ENCODE measurements around the gene PIK3C2G.

PIK3C2G gene

DNA sequence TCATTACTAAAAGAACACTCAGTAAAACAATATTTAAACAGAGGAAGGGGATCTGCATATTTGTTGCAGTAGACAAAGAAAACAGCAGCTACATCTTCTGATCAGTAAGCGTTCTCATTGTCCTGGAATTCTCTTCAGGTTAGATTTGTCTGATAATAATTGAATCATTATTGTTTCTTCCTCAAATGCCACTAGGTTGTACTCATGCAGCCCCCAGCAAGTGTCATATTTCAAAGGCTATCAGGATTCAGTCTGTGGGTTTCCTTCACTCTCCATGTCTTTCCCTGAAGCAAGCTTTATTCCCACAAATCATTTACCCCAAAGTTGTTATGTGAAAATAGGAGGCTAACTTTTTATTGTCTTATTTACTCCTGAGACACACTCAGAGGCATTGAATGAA is 14.7 kb downstream of the PIK3C2G start:
- FAIRE-seq, result no peak

DNA sequence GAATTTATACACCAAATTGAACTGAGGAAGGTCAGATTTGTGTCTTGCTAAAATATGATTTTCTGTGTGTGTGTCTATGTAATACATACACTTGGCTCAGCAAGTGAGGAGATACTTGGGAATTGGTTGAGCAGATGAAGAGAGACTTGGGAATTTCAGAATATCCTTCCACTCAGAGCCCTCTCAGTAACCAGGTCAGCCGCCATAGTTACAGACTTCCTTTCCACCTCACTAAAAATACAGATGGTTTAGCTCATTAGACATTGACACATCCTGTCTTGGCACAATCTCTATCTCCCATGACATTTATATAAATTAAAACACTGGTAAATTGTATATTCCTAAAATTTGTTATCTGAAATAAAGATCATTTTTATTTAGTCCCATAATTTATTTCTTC is 15.9 kb downstream of the PIK3C2G start:
- no peak for FAIRE-seq

DNA sequence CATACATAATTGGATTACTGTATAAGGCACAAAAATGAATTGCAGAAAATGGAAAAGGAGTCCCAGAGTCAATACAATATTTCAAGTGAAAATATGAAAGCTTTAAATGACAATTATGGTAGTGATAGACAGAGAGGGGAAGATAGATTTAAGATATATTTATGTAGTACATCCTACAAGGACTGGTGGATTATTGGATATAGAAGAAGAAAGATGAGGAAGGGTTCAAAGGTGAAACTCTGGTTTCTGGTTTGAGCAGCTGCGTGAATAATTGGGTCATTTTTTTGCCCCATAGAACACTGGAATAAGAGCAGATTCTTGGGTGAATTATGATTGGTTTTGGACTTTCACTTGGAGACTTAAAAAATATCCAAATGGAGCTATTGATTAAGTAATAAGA is 19.4 kb downstream of the PIK3C2G start:
- FAIRE-seq, result no peak

DNA sequence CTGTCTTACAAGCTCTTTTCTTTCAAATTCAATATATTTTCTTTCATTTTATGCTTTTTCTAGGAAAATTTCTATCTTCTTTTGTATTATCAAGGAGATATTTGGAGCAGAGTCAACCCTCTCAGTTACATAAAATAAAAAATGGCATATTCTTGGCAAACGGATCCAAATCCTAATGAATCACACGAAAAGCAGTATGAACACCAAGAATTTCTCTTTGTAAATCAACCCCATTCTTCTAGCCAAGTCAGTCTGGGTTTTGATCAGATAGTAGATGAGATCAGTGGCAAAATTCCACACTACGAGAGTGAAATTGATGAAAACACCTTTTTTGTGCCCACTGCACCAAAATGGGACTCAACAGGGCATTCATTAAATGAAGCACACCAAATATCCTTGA is 20.6 kb downstream of the PIK3C2G start:
- no peak for FAIRE-seq

DNA sequence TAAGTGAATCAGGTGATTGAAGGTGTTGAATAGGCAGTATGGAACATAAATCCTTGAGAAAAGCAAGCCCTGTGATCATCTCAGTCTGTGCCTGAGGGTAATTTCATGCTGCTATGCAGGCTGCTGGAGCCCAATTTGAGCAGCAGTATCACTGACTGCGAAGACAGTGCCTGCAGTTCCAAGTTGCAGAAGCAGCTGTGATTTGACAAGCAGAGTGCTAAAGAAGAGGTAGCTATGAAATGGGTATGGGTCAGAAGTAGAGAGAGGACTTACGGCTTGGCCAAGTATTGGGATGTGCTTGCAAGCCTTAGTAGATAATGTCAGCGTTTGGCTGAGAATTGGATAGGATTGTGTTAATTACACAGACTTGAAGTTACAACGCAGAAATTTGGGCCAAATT is 22.5 kb downstream of the PIK3C2G start:
- no peak for FAIRE-seq

DNA sequence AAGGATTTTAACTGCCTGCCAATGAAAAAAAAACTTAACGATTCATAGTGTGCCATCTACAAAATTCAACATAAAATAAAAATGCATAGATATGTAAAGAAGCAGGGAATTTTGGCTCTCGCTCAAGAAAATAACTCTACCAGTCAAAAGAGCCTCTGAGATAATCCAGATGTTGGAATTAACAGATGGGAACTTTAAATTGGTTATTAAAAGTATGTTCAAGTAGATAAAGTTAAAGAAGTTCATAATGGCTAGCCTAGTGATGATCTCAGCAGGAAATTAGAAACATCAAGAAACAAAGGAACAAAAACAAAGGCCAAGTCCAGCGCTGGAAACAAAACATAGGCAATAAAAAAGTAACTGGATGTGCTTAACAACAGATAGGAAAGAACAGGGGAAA is 23.1 kb downstream of the PIK3C2G start:
- no peak for FAIRE-seq

DNA sequence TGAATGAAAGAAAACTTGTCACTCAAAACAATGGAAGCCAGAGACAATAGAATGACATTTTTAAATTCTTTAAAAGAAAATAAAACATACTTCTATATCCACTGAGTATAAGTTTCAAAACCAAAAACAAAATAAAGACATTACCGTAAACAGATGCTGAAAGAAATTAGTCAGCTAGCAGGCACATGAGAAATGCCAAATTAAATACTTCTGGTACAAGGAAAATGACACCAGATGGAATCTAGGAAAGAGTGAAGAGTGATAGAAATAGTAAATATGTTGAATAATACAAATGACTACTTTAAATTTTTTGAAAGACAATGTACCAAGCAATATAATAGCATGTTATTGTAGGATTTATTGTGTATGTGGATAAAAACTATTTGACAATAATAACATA is 23.8 kb downstream of the PIK3C2G start:
- FAIRE-seq, result peak; percentile 5

DNA sequence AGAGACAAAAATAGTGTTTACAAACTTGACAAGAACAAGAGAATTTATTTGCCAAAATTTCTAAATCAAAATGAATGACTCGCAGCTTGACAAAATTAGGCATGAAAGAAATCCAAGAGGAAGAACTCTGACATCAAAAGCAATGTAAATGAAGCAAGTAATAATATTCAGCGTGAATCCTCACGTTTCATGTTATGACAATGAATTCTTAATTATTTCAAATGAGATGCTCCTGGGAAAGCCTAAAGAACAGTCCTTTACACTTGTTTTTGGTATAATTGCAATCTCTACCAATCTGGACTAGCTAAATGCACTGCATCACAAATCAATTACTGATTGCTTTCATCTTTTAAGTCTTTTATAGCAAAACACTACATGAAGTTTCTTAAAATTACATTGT is 29.1 kb downstream of the PIK3C2G start:
- FAIRE-seq, result no peak

DNA sequence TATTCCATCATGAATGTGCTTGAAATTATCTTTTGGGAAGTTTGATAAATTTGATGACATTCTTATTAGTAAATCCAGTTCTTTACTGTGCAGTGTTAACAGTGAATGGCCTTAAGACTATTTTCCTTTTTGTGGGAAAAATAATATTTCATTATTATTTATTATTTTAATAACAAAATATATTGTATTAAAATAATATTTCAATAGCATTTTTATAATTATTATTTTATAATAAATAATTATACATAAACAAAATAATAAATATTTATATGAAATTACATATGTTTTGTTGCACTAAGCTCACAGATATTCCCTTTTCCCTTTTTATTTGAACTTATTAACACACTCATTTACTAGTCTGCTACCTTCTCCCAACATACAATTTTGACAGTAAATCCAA is 33.6 kb downstream of the PIK3C2G start:
- peak; percentile 33 for FAIRE-seq

DNA sequence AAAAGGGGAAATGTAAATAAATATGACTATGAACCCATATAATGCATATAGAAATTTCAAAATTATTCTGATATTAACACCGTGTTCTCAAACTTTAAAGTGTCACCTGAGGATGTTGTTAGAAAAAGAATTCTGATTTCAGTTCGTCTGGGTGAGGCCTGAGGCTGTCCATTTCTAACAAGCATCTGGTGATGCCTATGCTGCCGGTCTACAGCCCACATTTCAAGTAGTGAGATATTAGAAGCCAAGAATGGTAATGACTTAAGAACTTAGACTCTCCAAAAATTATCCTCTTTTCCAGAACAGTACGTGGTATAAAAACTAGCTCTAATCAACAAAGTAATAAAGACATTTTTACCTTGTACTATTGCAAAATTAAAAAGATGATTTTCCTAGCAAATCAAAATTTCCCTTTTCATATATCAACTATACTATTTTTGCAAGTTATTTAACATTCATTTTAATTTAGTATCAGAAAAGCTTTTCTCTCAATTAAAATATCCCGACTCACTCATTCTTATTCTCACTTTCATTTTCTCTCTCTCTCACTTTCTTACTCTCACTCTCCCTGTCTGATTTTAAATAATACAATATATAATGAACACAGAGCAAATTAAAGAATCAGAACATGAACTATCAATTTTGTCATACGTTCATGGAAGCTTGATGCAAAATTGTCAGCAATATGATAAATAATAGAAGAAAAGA is 35.0 kb downstream of the PIK3C2G start:
- no peak for FAIRE-seq

DNA sequence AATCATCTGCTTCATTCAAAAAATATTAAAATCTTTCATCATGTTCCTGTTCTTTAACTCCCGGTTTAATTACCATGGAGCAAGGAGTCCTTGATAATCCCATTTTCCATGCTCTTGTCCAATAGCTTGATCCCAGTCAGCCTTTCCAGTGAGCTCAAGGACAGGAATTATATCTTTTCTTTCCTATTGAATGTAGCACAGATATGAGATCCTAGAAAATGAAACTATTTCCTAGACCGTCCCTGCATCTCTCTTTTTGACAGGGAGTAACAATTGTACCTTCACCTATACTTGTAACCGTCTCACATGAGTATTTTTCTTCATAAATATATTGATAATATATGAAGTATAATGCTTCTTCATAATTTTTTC is 35.6 kb downstream of the PIK3C2G start:
- FAIRE-seq, result no peak

DNA sequence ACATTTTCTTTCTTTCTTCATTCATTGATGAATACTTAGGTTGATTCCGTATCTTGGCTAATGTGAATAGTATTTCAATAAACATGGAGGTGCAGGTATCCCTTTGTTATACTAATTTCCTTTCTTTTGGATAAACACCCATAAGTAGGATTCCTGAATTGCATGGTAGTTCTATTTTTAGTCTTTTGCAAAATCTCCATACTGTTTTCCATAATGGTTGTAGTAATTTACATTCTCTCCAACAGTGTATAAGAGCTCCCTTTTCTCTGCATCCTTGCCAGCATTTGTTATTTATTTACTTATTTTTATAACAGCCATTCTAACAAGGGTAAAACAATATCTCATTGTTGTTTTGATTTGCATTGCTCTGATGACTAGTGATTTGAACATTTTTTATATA is 36.6 kb downstream of the PIK3C2G start:
- no peak for FAIRE-seq

DNA sequence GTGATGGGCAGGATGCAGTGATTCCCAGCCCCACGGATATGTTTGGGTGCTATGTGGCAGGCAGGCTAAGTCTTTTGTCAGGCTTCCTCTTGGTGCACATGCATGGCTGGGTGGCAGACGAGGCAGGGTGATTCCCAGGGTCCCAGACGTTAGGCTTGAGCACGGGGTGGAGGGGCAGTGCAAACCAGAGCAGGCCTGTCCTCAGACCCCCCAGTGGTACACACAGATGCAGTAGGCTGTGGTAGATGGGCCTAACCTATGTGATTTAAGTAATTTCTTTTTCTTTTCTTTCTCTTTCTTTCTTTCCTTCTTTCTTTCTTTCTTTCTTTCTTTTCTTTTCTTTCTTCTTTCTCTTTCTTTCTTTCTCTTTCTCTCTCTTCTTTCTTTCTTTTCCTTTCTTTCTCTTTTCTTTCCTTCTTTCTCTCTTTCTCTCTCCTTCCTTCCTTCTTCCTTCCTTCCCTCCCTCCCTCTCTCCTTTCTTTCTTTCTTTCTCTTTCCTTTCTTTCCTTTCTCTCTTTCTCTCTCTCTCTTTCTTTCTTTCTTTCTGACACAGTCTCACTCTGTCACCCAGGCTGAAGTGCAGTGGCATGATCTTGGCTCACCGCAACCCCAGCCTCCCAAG is 41.6 kb downstream of the PIK3C2G start:
- no peak for FAIRE-seq

DNA sequence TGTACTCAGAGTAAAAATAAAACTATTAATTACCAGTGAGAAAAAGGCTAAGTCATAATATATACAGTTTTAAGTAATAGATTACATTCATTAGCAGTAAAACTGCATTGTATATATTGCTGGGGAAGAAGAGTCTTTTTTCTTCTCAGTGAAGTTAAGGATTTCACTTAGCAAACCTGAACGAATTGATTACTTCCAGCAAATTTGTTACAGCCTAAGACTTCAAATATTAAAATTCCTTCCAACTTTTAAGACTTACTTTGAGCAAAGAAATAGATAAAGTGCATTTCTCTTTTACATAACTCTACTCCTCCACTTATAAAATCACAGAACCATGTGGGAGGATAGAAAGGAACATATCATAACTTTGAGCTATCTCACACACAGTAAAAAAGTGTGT is 43.3 kb downstream of the PIK3C2G start:
- FAIRE-seq, result no peak

DNA sequence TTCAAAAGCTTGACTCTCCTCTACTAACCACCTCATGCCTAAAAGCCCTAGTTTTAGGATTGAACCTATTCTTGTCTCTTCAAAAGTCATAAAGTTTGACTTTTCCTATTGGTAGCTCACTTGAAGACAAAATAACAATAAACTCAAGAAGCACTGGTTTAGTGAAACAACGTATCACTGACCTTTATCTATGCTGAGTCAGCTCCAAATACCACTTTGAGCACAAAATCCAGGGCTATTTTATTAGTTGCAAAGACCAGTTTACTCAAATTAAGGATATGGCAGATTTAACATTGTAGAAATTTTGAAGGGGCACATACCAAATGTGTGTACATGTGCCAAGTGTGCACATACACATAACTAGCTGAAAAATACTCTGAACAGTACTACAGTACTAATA is 45.0 kb downstream of the PIK3C2G start:
- no peak for FAIRE-seq

DNA sequence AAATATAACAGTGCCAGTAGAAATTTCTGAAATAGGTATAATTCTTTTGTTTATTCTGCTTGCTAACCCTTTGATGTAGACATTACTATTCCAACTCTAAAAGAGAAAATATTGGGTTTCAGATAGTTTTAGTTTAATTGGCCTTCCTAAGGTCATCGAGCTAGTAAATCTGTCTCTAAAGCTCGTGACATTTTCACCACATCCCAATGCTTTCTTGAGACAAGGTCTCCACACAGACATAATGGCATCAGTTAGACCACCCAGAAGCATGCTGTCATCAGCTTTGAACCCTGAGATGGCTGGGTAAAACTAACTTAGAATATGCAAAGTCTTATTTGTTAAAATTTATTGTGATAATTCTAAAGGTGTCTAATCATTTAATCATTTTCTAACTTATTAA is 52.0 kb downstream of the PIK3C2G start:
- no peak for FAIRE-seq

DNA sequence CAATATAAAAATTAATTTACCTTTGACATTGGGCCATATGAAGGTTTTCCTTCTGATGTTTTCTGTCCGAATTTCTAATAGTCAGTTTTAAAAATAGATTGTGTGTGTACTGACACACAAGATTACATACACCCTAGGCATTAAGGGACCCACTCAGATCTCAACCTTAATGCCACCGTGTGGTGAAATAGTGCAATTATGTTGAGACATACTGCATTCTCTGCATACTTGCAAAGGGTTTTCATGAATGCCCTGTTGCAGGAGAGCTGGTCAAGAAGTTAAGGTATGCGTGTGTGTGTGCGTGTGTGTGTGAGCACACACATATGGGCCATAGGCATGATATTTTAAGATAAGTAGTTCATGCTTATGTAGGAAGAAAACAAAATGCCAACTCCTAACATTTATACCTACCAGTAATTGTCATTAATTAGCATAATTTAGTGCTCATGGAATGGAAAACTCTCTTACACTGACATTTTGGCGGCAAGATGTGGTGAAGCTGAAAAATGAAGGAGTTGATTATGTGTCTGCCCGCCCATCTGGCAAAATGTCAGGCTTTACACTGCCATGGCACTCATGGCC is 58.8 kb downstream of the PIK3C2G start:
- no peak for FAIRE-seq

DNA sequence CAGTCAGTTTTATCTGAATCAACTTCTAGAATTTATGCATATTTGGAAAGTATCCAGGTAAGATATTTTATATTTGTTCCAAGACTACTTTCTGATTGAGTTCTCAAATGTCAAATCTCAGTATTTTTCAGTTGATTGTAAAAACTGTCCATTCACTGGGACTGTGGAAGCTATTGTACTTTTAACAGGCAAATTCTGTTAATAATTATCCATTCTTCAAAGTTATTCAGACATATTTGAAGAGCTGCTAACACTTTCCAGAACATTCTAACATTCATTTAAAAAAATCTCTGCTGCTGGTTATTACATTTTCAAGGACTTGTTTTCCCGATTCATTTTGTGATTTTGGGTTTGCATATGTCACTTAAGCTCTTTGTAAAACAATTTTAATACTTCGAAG is 59.7 kb downstream of the PIK3C2G start:
- no peak for FAIRE-seq

DNA sequence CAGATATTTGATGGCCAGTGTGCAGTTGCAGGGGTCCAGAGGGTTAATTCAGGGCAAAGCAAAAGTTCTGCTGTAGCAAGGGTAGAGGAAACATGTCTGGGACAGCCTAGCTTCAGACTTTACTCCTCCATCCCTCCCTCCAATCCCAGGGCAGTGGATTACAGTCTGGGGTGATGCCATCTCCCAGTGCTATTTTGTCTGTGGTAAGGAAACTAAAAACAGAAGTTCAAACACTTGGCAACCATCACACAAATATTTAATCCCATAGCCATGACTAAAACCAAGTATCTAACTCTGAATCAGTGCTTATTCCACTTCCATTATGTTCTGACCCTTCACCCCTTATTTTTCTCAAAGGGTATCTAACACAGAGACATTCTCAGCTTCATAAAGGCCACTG is 61.8 kb downstream of the PIK3C2G start:
- FAIRE-seq, result no peak

DNA sequence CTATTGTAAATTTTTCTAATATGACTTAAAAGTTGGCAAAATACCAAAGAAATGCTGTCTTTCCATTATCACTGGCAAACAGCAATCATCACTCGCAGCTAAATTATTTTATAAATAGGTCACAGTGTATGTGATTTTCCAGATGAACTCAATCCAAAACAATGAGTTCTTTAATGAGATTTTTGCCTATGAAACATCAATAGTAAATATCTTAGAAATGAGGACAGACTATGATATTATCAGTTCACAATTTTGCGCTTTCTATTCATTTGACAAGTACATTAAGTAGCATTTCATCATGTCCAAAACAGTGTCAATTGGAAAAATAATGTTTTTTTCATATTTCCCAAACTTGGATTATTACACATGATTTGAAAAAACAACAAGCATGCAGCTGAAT is 65.7 kb downstream of the PIK3C2G start:
- no peak for FAIRE-seq

DNA sequence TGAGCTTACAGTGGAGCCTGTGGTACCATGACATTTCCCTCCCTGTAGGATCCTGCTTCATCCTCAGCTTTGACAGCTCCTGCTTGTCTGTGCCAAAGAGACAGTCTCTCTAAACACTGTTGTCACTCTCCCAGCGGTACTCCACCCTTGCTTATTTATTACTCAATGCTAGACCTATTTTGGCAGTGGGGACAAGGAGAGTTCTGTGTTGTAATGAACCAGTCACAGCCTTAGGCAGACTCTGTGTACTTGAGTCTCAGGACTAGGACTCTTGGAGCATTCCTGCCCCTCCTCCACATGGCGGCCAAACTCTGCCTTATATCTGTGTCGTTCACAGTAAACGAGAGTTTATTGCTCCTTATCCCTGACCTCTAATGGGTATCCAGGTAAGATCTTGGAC is 70.9 kb downstream of the PIK3C2G start:
- no peak for FAIRE-seq

DNA sequence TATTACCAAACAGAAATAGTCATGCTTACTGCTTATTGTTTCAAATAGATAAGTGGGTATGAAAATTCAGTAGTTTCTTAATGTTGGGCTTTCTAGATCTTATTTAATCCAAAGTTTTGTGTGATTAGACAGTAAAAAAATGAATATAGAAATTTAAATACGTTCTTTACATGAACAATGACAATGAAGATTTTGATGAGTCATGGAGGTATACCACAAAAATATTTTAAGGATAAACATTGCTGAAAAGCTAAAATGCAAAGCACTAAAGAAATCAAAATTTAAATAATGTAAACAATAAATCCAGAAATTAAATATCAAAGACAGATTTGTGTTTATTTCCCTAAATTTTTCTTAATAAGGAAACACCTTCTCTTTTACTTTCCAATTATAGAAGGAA is 78.3 kb downstream of the PIK3C2G start:
- peak; percentile 28 for FAIRE-seq

DNA sequence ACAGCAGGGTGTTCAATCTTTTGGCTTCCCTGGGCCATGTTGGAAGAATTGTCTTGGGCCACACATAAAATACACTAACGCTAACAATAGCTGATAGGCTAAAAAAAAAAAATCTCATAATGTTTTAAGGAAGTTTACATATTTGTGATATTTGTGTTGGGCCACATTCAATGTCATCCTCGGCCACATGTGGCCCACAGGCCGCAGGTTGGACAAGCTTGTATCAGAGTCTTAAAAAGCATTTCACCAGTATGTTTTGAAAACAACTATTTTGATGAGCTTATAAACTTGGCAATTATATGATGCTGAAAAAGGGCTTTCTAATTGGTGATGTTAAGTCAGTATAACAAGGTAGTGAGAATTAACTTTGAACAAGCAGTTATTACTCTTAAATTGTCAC is 78.9 kb downstream of the PIK3C2G start:
- no peak for FAIRE-seq

DNA sequence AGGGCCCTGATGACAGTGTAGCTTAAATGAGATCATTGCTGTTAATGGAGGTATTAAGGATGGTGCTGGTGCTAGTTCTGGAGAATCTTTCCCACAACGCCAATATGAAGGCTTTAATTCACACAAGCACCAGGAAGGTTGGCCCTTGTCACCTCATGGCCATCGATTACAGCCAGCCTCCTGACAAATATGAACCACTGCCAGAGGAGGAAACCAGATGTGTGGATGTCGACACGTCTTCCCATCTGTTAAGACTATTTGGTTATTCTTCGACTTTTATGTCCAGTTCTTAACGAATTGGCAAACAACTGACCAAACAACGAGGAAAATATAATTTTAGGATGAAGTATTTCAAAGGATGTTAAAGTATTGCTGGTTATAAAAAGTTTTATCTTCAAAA is 79.5 kb downstream of the PIK3C2G start:
- no peak for FAIRE-seq

DNA sequence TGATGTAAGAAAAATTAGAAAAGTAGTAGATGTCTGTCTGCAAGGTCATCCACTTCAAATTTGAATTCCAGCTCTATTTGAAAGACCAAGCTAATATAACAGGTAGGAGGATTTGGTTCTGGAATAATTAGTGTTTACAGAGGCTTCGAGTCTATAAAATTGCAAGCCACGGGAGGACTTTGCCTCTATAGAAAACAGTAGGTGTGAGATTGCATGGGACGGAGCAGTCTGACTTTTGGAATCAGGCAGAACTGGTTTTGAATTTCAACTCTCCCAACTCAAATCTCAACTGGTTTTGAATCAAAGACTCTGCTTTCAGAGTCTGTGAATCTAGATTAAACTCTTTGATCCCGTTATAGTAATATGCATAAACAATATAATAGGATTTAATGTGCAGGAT is 82.4 kb downstream of the PIK3C2G start:
- FAIRE-seq, result no peak

Data from colon (tissue), 2 donors.